ENCODE data around the gene TECR.

GRCh38 chr19:14502334-14503092, 26.9 kb upstream of the TECR start:
- no peak for TF ChIP-seq CTCF (IDR thresholded peaks at IDR 0.05; ENCODE audit: extremely low read depth in 1 of 2, insufficient read depth in 1 of 2, low read depth in 1 of 2, low read length in 2 of 2)
- TF ChIP-seq FOS (IDR thresholded peaks at IDR 0.05; ENCODE audit: borderline replicate concordance, insufficient read depth, low read length): no peak
- no peak for TF ChIP-seq POLR2A (IDR thresholded peaks at IDR 0.05; ENCODE audit: low read depth, low read length)
- no peak for TF ChIP-seq POLR2AphosphoS5 (IDR thresholded peaks at IDR 0.05; ENCODE audit: insufficient read depth, low read depth, low read length)
- no peak for TF ChIP-seq EZH2 (IDR thresholded peaks at IDR 0.05; ENCODE audit: borderline replicate concordance, low read depth, low read length, severe bottlenecking)
